CD4-positive, alpha-beta memory T cell (primary cell): ENCODE data around the gene CETN2. TPM values are rescaled to one million over a fixed set of nuclear protein-coding genes. Genes with fewer than 3 reads are reported as not detected.

ENCODE experiments used
- CTCF ChIA-PET: fragments of 350-600 bp; sonication (Branson Sonifier 250); formaldehyde crosslinking; loops from one replicate; lab custom pipeline; 2021; ENCODE audit warnings: inconsistent platforms; ENCODE audit not compliant: partially characterized antibody; lab: Charles Lee
- POLR2A ChIA-PET: fragments of 350-600 bp; sonication (Branson Sonifier 250); formaldehyde crosslinking; loops from one replicate; lab custom pipeline; 2021; ENCODE audit not compliant: partially characterized antibody; lab: Charles Lee
- DNase-seq, 5 donors: peaks; one replicate each; pipeline versions ENCODE4 v3.0.0 to v3.0.0-alpha.2; 2020 to 2022; ENCODE audit warnings: mixed read lengths in 1 of 5
- H3K27ac ChIP-seq: one replicate; pipeline ENCODE4 v1.7.0; 2013; ENCODE audit warnings: low read depth, low read length
- H3K27me3 ChIP-seq: 2 replicates; pipeline ENCODE4 v1.7.0; 2013; ENCODE audit warnings: mild to moderate bottlenecking, low read length, moderate library complexity; ENCODE audit not compliant: insufficient read depth
- H3K36me3 ChIP-seq: 2 replicates; pipeline ENCODE4 v1.7.0; 2013; ENCODE audit warnings: mild to moderate bottlenecking, low read length, moderate library complexity; ENCODE audit not compliant: insufficient read depth
- H3K4me1 ChIP-seq: 2 replicates; pipeline ENCODE4 v1.7.0; 2013; ENCODE audit warnings: mild to moderate bottlenecking, low read length, moderate library complexity; ENCODE audit not compliant: insufficient read depth
- H3K4me3 ChIP-seq, 2 donors: one replicate each; pipeline ENCODE4 v1.7.0; 2013; ENCODE audit warnings: low read length in 2 of 2, mild to moderate bottlenecking in 1 of 2
- H3K9me3 ChIP-seq, 2 donors: one replicate each; pipeline ENCODE4 v1.7.0; 2013; ENCODE audit warnings: low read length in 2 of 2, control low read depth in 1 of 2; ENCODE audit not compliant: control insufficient read depth in 1 of 2
- H3K27ac Mint-ChIP-seq, 7 donors: one replicate each; pipeline ENCODE4 v1.8.0; 2020 to 2021; ENCODE audit warnings: mixed read lengths in 7 of 7, mild to moderate bottlenecking in 6 of 7, inconsistent platforms in 3 of 7, moderate library complexity in 3 of 7
- H3K27me3 Mint-ChIP-seq, 2 donors: one replicate each; pipeline ENCODE4 v1.8.0; 2020 to 2021; ENCODE audit warnings: mixed read lengths in 2 of 2
- H3K36me3 Mint-ChIP-seq, 2 donors: one replicate each; pipeline ENCODE4 v1.8.0; 2020 to 2021; ENCODE audit warnings: mixed read lengths in 2 of 2, inconsistent platforms in 1 of 2, mild to moderate bottlenecking in 1 of 2
- H3K4me1 Mint-ChIP-seq, 4 donors: one replicate each; pipeline ENCODE4 v1.8.0; 2020 to 2021; ENCODE audit warnings: mixed read lengths in 4 of 4, mild to moderate bottlenecking in 1 of 4
- H3K4me3 Mint-ChIP-seq, 8 donors: one replicate each; pipeline ENCODE4 v1.8.0; 2020 to 2021; ENCODE audit warnings: mixed read lengths in 8 of 8, mild to moderate bottlenecking in 7 of 8, moderate library complexity in 6 of 8, inconsistent platforms in 3 of 8
- H3K9me3 Mint-ChIP-seq, 8 donors: one replicate each; pipeline ENCODE4 v1.8.0; 2020 to 2021; ENCODE audit warnings: mixed read lengths in 8 of 8, mild to moderate bottlenecking in 5 of 8, inconsistent platforms in 3 of 8, moderate library complexity in 1 of 8
- intact Hi-C: fragments of 100-400 bp; cut with micrococcal nuclease; formaldehyde crosslinking; loops from one replicate; pipeline ENCODE4 v1.15.1; 2023
- polyA plus RNA-seq, 2 donors: library from polyadenylated mRNA; unstranded; fragments of 300-500 nt; fragmentation: Illumina TruSeq; gene quantifications; one replicate each; pipeline ENCODE4 v1.2.3, GENCODE V29; 2021
- total RNA-seq, 2 experiments: library from RNA; stranded (reverse); gene quantifications; one replicate each; pipeline ENCODE4 v1.2.3, GENCODE V29; 2021

The CETN2 gene
- total and polyA plus RNA-seq, 4 experiments from 2014 or later, result 5.6 to 31.4 (median 15.7) TPM

DNA sequence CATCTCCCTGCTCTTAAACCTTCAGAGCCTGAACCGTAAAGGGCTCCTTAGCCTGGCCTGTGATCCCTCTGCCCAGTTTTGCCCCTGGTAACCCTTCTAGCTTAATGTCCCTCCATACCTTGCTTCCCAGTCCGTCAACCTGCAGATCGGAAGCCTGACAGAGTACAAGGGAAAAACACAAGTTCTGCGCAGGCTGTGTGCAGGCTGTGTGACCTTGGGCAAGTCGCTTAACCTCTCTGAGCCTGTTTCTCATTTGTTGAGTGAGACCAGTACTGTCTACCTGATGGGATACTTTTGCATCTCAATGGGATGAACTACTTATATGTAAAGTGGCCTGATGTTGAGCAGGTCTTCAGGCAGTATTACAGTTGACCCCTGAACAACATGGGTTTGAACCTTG, 2.0 kb upstream of the CETN2 start:
- no peak overlapping the region for H3K27ac ChIP-seq
- intact Hi-C loops, result loop anchor here (10.0 kb wide), 1 partner anchor 502 kb away; the partner anchor contains the start of gene ZNF275
- no peak overlapping the region for H3K4me3 ChIP-seq
- no peaks in the 10 kb centered on the region for H3K27me3 ChIP-seq
- Mint-ChIP-seq H3K27ac (peak overlapping the region in 5 of 7 donors; percentile 1 to 70 (median 68)), H3K27me3 (no peaks in the 10 kb centered on the region), H3K9me3 (peaks cover 0 to 6% (median 0%) of the 10 kb centered on the region in 8 donors), H3K36me3 (peaks cover 3 to 14% of the 10 kb centered on the region in 2 donors), H3K4me1 (peaks cover 12 to 33% (median 24%) of the 10 kb centered on the region in 4 donors), H3K4me3 (peak overlapping the region in 6 of 8 donors; percentile 48 to 96 (median 80))
- ChIA-PET POLR2A (no interaction called here), CTCF (no interaction called here)
- no peaks in the 10 kb centered on the region for H3K9me3 ChIP-seq
- no peaks in the 10 kb centered on the region for H3K36me3 ChIP-seq
- H3K4me1 ChIP-seq, result peaks cover 20% of the 10 kb centered on the region
- DNase-seq, result no peak

DNA sequence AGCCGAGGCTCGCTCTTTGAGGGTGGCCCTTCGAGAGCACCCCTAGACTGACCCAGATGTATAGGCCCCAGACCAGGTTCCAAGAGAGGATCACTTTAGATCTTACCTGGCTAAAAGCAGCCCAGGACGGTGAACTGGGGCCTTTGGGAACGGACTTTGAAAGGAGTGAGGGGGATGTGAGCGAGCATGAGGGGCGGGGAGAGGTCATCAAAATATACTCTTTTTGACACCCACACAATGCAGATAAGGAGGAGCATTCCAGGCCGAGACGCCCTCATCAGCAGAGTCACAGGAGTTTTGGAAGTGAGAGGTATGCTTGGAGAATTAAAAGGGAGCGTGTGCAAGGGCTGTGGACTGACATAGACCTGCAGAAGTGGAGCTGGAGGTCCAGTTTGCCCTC, 834 bp upstream of the CETN2 start:
- no peaks in the 10 kb centered on the region for H3K36me3 ChIP-seq
- H3K36me3 Mint-ChIP-seq, result peaks cover 3 to 17% of the 10 kb centered on the region in 2 donors
- ChIA-PET CTCF (no interaction called here), POLR2A (interaction anchor here (1.0 kb wide), 1 partner anchor 1435 kb away, joined by 3 read pairs; no protein-coding TSS in a partner anchor)
- H3K4me3 Mint-ChIP-seq, result peak overlapping the region; percentile 89 to 97 (median 94)
- H3K27ac ChIP-seq, result peak overlapping the region; percentile 62
- no peaks in the 10 kb centered on the region for H3K27me3 ChIP-seq
- H3K4me1 ChIP-seq, result peaks cover 20% of the 10 kb centered on the region
- peak overlapping the region; percentile 70 to 97 (median 95) for H3K27ac Mint-ChIP-seq
- H3K4me3 ChIP-seq, result peak overlapping the region; percentile 69 to 70
- intact Hi-C loops, result loop anchor here (2.0 to 10.0 kb wide), 2 partner anchors 109 to 503 kb away; partner anchors contain the start of gene ZNF275
- H3K4me1 Mint-ChIP-seq, result peaks cover 12 to 33% (median 24%) of the 10 kb centered on the region in 4 donors
- peaks cover 0 to 5% (median 0%) of the 10 kb centered on the region in 8 donors for H3K9me3 Mint-ChIP-seq
- no peak for DNase-seq
- no peaks in the 10 kb centered on the region for H3K9me3 ChIP-seq
- no peaks in the 10 kb centered on the region for H3K27me3 Mint-ChIP-seq

DNA sequence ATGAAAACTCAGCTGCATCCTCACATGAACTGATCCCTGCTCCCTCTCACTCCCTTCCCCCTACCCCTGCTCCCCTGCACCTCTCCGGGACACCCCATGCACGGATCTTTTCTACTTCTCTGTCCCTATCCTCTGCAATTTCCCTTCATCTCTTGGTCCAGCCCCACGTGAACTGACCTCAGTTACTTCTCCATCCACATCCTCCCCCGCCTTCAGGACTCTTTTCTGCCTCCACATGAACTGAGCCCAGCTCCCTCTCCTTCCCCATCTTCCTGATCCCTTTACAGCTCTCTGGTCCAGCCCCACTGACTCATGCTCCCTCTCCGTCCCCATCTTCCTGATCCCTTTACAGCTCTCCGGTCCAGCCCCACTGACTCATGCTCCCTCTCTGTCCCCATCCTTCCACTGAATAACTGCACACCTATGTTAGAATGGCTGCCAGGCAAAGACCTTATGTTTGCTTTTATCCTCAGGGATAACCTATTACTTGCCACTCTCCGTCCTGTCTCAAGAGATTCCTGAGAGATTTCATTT, 5.6 kb downstream of the CETN2 start:
- CTCF ChIA-PET, result no interaction called here
- H3K9me3 Mint-ChIP-seq, result no peaks in the 10 kb centered on the region
- H3K27ac ChIP-seq, result no peak overlapping the region
- no peaks in the 10 kb centered on the region for H3K27me3 Mint-ChIP-seq
- no peaks in the 10 kb centered on the region for H3K36me3 ChIP-seq
- no peak overlapping the region for H3K27ac Mint-ChIP-seq
- intact Hi-C loops, result no loop called here
- no peak overlapping the region for H3K4me3 Mint-ChIP-seq
- no peak for DNase-seq
- no peak overlapping the region for H3K4me3 ChIP-seq
- H3K36me3 Mint-ChIP-seq, result peaks cover 0 to 7% of the 10 kb centered on the region in 2 donors
- no peaks in the 10 kb centered on the region for H3K9me3 ChIP-seq
- POLR2A ChIA-PET, result no interaction called here
- H3K4me1 Mint-ChIP-seq, result peaks cover 0 to 3% (median under 1%) of the 10 kb centered on the region in 4 donors
- peaks cover under 1% of the 10 kb centered on the region for H3K4me1 ChIP-seq
- H3K27me3 ChIP-seq, result no peaks in the 10 kb centered on the region

DNA sequence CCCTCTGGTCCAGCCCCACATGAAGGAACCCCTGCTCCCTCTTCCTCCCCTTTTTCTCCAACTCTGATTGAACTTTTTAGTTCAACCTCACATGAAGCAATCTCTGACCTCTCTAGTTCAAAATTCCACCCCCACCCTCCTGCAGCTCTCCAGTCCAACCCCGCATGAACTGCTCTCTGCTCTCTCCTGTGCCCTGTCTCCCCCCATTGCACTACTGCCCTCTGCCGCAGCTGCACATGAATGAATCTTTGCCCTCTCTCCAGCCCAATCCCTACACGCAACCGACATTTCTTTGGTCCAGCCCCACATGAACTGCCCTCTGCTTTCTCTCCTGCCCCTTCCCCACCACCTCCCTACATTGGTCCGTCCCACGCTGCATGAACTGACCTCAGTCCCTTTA, 6.9 kb downstream of the CETN2 start:
- no peaks in the 10 kb centered on the region for H3K27me3 Mint-ChIP-seq
- ChIA-PET POLR2A (no interaction called here), CTCF (no interaction called here)

DNA sequence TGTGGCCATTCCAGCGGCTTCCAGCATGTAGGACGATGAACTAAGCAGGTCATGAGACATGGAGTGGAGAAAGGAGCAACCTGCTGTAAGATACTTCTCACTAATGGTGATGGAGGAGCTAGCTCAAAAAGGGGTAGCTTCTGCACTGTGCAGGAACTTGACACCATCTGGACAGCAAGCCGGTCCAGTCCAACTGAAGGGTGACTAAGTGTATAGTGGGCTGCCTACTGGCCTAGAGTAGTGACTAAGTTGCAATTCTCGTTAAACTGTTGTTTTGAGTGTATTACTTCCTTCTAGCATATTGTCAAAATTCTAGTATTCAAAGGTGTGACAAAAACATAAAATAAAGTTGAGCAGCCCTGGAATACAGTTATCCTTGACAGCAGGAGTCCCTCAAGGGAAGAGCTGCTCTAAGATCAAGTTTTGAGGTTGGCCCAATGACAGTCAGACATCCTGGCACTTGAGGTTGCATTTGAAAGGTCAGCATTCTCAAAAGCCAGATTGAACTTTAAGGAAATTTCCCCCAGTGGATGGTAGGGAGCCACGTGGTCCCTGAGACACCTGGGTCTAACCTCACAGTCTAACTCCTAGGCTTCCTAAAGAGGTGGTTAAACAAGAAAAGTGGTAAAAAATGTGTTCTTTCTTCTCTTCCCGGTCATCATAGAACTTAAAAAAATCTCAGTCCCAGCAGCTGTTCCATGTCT, 8.0 kb downstream of the CETN2 start:
- no peaks in the 10 kb centered on the region for H3K27me3 Mint-ChIP-seq
- DNase-seq, result no peak
- Histone ChIP-seq H3K27me3 (no peaks in the 10 kb centered on the region), H3K36me3 (no peaks in the 10 kb centered on the region), H3K4me1 (no peaks in the 10 kb centered on the region), H3K9me3 (no peaks in the 10 kb centered on the region), H3K27ac (no peak overlapping the region), H3K4me3 (no peak overlapping the region)
- ChIA-PET POLR2A (no interaction called here), CTCF (interaction anchor here (1.2 kb wide), 1 partner anchor 7 kb away, joined by 6 read pairs; the partner anchor contains the start of gene CETN2)
- no peak overlapping the region for H3K27ac Mint-ChIP-seq
- intact Hi-C loops, result no loop called here
- H3K4me3 Mint-ChIP-seq, result no peak overlapping the region
- peaks cover 0 to 5% of the 10 kb centered on the region in 2 donors for H3K36me3 Mint-ChIP-seq
- no peaks in the 10 kb centered on the region for H3K9me3 Mint-ChIP-seq
- H3K4me1 Mint-ChIP-seq, result no peaks in the 10 kb centered on the region

More for the DNA sequence above, 6.9 kb downstream of the CETN2 start:
- no peaks in the 10 kb centered on the region for H3K27me3 ChIP-seq
- no peak overlapping the region for H3K4me3 Mint-ChIP-seq
- DNase-seq, result no peak
- no peaks in the 10 kb centered on the region for H3K9me3 ChIP-seq
- no peaks in the 10 kb centered on the region for H3K4me1 ChIP-seq
- intact Hi-C loops, result no loop called here
- H3K36me3 ChIP-seq, result no peaks in the 10 kb centered on the region
- no peak overlapping the region for H3K27ac ChIP-seq
- no peaks in the 10 kb centered on the region for H3K9me3 Mint-ChIP-seq
- peaks cover 0 to 7% of the 10 kb centered on the region in 2 donors for H3K36me3 Mint-ChIP-seq
- H3K4me3 ChIP-seq, result no peak overlapping the region
- H3K27ac Mint-ChIP-seq, result no peak overlapping the region
- no peaks in the 10 kb centered on the region for H3K4me1 Mint-ChIP-seq

DNA sequence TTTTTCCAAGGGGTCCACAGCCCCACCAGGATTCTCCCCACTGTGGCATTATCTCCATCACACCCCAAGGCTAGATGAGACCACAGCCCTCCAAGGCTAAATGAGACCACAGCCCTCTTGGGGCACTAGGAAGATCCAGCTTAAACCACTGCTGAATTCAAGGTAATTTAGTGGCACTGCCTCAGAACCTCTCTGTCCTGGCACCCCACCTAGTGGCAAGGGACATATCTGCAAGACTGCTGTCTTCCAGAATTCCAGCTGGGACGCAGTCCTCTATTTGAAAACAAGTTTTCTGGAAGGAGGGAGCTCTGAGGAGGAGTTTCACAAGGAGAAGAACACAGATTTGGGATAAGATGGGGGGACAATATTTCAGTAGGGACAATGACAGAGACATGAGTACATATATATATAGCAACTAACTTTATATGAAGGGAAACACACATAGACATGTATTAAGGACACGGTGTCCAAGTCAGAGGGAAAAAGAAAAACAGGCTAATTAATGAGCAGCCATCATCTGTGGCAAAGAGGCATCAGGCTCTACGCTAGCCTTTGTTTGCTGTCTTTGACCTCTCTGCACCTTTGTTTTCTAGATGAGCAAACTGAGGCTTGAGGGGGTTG, 9.3 kb downstream of the CETN2 start:
- POLR2A ChIA-PET, result no interaction called here
- H3K4me3 ChIP-seq, result no peak overlapping the region
- Mint-ChIP-seq H3K36me3 (no peaks in the 10 kb centered on the region), H3K4me3 (no peak overlapping the region), H3K27me3 (peaks cover 0 to 2% of the 10 kb centered on the region in 2 donors), H3K27ac (peak overlapping the region in 1 of 7 donors; percentile 44), H3K9me3 (no peaks in the 10 kb centered on the region), H3K4me1 (no peaks in the 10 kb centered on the region)
- no peak for DNase-seq
- CTCF ChIA-PET, result interaction anchor here (1.2 to 1.3 kb wide), 2 partner anchors 9 to 19 kb away, joined by 3 to 6 read pairs; partner anchors contain the start of gene CETN2
- H3K36me3 ChIP-seq, result no peaks in the 10 kb centered on the region
- intact Hi-C loops, result no loop called here
- no peaks in the 10 kb centered on the region for H3K9me3 ChIP-seq
- H3K4me1 ChIP-seq, result no peaks in the 10 kb centered on the region
- no peaks in the 10 kb centered on the region for H3K27me3 ChIP-seq
- no peak overlapping the region for H3K27ac ChIP-seq

DNA sequence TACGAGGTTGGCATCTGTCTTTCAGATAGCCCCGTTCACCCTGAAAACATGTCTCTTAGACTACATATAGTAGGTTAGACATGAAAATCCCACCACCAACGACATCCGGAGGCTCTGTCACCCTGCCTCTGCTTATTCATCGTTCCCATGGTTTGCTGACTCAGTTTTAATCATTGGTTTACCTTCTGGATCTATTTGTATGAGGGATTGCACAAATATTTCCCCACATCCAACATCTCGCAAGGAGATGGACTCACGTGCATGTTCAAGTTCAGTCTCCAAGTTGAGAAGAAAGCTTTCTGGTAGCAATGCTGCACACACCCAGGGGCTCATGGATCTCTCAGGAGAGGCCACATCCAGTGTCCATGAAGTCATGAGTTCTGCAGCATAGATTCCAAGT, 10.8 kb downstream of the CETN2 start:
- Histone ChIP-seq H3K27ac (no peak overlapping the region), H3K4me1 (no peaks in the 10 kb centered on the region), H3K9me3 (no peaks in the 10 kb centered on the region), H3K27me3 (no peaks in the 10 kb centered on the region), H3K36me3 (no peaks in the 10 kb centered on the region), H3K4me3 (no peak overlapping the region)
- CTCF ChIA-PET, result interaction anchor here (1.0 kb wide), 1 partner anchor 11 kb away, joined by 4 read pairs; the partner anchor contains the start of genes CETN2 and NSDHL
- Mint-ChIP-seq H3K27me3 (peaks cover 0 to 2% of the 10 kb centered on the region in 2 donors), H3K36me3 (no peaks in the 10 kb centered on the region), H3K9me3 (no peaks in the 10 kb centered on the region), H3K27ac (no peak overlapping the region), H3K4me1 (no peaks in the 10 kb centered on the region), H3K4me3 (no peak overlapping the region)
- no peak for DNase-seq
- POLR2A ChIA-PET, result no interaction called here
- intact Hi-C loops, result no loop called here
